Tibial nerve (tissue), 4 donors: ENCODE measurements around the gene MATN4.

ENCODE experiments used
- EP300 ChIP-seq, 2 donors: sonication (generic); formaldehyde crosslinking; IDR thresholded peaks; one replicate each; pipeline ENCODE4 v1.6.1; 2017; ENCODE audit warnings: antibody characterized with exemption in 2 of 2, mild to moderate bottlenecking in 1 of 2
- TF ChIP-seq, protein P1 (sequence below), 5 experiments: fragments of 200-600 bp in 3 of 5; fragments of 450-650 bp in 2 of 5; sonication (generic) in 3 of 5; IDR thresholded peaks; one replicate each; pipeline ENCODE4 v1.5.1; 2016 to 2019; ENCODE audit warnings: antibody characterized with exemption in 5 of 5, mild to moderate bottlenecking in 3 of 5, moderate library complexity in 2 of 5

DNA sequence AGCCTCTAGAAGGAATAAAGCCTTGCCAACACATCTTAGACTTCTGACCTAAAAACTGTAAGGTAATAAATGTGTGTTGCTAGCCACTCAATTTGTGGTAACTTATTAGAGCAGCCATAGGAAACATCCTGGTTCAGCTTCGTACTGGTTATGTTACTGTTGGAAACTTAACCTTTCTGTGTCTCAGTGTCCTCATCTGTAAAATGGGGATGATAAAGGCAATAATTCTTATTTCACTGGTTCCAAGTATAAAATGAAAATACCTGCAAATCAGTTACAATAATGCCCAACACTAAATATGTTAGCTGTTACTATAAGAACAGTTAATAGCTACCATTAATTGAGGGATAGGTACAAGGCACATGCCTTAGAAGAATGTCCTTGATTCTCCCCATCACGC is 15.8 kb downstream of the MATN4 start:
- TF ChIP-seq, protein P1, sequence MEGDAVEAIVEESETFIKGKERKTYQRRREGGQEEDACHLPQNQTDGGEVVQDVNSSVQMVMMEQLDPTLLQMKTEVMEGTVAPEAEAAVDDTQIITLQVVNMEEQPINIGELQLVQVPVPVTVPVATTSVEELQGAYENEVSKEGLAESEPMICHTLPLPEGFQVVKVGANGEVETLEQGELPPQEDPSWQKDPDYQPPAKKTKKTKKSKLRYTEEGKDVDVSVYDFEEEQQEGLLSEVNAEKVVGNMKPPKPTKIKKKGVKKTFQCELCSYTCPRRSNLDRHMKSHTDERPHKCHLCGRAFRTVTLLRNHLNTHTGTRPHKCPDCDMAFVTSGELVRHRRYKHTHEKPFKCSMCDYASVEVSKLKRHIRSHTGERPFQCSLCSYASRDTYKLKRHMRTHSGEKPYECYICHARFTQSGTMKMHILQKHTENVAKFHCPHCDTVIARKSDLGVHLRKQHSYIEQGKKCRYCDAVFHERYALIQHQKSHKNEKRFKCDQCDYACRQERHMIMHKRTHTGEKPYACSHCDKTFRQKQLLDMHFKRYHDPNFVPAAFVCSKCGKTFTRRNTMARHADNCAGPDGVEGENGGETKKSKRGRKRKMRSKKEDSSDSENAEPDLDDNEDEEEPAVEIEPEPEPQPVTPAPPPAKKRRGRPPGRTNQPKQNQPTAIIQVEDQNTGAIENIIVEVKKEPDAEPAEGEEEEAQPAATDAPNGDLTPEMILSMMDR (IDR thresholded peaks at IDR 0.05) = no peak
- TF ChIP-seq EP300 (IDR thresholded peaks at IDR 0.05) = no peak
